ENCODE results near the gene PTPRT.

DNA sequence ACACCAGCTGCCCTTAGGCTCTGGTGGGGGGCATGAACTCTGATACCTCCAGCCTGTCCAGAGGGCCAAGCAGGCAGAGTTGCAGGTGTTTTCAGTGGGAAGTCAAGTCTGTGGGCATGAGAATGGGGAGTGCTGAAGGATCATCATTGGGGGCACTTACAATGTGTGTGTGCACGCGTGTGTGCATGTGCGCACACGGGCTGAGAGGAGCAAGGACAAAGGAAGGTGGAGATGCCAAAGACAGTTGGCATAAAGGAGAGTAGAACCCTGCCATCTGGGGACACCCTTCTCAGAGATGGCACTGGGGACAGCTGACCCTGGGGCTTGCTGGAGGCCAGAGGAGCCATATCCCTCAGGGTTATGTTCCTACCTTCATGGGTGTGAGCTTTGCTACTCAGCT lies 1163.1 kb downstream of the PTPRT start:
- no peak for TF ChIP-seq EZH2 (IDR thresholded peaks at IDR 0.05; ENCODE audit: low read length, missing control alignments)
- TF ChIP-seq, protein P1, sequence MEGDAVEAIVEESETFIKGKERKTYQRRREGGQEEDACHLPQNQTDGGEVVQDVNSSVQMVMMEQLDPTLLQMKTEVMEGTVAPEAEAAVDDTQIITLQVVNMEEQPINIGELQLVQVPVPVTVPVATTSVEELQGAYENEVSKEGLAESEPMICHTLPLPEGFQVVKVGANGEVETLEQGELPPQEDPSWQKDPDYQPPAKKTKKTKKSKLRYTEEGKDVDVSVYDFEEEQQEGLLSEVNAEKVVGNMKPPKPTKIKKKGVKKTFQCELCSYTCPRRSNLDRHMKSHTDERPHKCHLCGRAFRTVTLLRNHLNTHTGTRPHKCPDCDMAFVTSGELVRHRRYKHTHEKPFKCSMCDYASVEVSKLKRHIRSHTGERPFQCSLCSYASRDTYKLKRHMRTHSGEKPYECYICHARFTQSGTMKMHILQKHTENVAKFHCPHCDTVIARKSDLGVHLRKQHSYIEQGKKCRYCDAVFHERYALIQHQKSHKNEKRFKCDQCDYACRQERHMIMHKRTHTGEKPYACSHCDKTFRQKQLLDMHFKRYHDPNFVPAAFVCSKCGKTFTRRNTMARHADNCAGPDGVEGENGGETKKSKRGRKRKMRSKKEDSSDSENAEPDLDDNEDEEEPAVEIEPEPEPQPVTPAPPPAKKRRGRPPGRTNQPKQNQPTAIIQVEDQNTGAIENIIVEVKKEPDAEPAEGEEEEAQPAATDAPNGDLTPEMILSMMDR (conservative IDR thresholded peaks at IDR 0.05 in 1 of 2, IDR thresholded peaks at IDR 0.05 in 1 of 2; ENCODE audit: low read depth in 1 of 2, low read length in 2 of 2): no peak
